GM04503 (cell line): ENCODE data around the gene FASN.
"Not testable (repeated sequence)": the region's sequence is repeated elsewhere in the genome, so short reads cannot be mapped to it uniquely, and the experiment has no call there.

Experiments
- DNase-seq: peaks from one replicate; pipeline ENCODE4 v3.0.0-alpha.2; 2012; ENCODE audit warnings: low read depth

The FASN gene

DNA sequence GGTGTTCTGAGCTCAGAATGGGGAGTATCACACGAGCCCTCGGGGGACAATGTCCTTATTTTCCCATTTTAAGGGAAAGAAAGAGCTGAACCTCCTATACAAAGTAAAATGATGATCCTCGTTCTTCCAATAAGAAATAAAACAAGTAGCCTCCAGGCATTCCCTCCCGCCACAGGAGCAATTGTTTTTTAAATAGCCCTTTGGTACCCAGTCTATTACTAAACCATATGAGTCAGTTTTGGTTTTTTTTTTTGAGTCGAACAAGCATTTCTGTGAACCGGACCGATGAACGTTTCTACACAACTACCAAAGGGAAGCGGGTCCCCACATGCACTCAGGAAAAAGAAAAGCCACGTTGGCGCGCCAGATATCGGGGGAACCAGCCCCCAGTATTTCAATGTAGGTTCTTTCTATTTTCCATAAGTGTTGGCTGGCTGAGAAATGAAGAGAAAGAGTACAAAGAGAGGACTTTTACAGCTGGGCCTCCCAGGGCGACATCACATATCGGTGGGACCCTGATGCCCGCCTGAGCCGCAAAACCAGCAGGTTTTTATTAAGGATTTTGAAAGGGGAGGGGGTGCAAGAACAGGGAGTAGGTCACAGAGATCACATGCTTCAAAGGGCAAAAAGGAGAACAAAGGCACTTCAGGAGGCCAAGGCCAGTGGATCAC is 56.8 kb downstream of the FASN start:
- no peak for DNase-seq

DNA sequence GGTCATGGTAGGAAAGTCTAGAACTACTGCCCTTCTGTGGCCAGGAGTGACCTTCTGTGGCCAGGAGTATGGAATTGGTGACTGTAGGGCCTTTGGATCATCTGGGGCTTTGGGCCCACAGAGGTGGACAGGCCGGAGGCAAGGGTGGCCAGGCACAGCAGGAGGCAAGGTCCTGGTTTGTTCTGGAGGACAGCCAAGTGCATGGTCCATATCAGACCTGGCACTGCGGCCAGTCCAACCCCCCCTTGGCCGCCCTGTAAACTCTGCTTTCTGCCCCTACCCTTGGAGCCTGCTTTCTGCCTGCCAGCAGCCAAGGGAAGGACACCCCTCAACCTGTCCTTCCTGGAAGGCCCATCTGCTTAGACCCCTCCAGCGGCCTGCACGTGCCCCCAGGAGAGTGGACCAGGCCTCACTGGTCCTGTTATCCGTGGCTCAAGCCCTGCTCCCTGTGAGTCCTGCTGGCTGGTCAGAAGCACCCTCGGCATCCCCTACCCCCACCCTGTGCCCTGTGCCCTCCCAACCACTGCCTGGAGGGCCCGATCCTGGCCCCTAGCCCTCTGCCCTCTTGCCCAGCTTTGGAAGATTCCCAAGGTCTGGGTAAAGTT is 58.2 kb downstream of the FASN start:
- no peak for DNase-seq

DNA sequence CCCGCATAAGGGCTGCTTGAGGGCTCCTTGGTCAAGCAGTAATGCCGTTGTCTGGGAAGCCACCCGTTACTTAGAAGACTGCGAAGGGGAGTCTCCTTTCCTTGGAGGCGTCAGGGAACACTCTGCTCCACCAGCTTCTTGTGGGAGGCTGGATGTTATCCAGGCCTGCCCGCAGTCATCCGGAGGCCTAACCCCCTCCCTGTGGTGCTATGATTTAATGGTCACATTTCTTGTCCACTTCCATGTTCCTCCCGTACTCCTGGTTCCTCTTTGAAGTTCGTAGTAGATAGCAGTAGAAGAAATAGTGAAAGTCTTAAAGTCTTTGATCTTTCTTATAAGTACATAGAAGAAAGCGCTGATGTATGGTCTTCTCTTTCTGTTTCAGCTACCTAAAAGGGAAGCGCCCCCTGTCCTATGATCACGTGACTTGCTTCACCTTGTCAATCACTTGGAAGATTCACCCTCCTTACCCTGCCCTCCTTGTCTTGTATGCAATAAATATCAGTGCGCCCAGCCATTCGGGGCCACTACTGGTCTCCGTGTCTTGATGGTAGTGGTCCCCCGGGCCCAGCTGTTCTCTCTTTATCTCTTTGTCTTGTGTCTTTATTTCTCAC is 59.1 kb downstream of the FASN start:
- DNase-seq = not testable (repeated sequence)

DNA sequence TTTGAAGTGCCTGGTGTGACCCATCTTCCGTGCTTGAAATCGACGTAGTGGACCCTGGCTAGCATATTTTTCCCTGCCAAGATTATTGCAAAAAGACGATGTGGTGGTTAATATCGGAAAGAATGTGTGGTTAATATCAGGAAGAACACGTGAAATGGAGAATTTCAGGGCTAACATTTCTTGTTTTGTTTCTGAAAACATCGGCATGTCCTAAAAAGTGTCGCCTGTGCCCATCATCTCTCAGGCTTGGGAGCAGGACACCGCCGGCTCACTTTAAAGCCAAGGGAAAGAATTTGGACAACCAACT is 60.2 kb downstream of the FASN start:
- DNase-seq = no peak

- DNase-seq = peak; percentile 55
Measured at GRCh38 chr17:82037092-82037888, 60.7 kb downstream of the FASN start, which contains the start of gene DCXR. Gene DCXR, minus strand, starts transcription at chr17:82037697. Its CDS starts 15 bp downstream, at chr17:82037682.

DNA sequence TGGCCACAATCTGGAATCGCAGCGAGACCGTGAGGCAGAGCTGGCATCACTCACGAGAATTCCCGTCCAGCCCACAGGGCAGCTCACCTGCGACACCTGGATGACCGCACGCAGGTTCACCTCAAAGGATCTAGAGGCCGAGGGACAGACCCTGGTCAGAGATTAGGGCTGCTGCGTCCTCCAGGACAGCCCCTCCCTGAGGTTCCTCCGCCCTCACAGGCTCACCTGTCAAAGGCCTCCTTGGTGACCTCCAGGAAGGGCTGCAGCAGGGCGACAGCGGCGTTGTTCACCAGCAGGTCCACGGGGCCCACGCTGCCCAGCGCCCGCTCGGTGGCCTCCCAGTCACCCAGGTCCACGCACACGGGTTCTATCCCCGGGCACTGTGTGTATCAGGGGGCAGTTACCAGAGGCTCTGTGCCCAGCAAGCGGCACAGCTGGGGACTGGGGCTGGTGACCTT is 61.4 kb downstream of the FASN start:
- DNase-seq = no peak

GRCh38 chr17:82035956-82036633 is 61.9 kb downstream of the FASN start:
- no peak for DNase-seq

GRCh38 chr17:82035488-82035887 is 62.5 kb downstream of the FASN start:
- DNase-seq = no peak

GRCh38 chr17:82034371-82035011 is 63.5 kb downstream of the FASN start:
- DNase-seq = no peak

DNA sequence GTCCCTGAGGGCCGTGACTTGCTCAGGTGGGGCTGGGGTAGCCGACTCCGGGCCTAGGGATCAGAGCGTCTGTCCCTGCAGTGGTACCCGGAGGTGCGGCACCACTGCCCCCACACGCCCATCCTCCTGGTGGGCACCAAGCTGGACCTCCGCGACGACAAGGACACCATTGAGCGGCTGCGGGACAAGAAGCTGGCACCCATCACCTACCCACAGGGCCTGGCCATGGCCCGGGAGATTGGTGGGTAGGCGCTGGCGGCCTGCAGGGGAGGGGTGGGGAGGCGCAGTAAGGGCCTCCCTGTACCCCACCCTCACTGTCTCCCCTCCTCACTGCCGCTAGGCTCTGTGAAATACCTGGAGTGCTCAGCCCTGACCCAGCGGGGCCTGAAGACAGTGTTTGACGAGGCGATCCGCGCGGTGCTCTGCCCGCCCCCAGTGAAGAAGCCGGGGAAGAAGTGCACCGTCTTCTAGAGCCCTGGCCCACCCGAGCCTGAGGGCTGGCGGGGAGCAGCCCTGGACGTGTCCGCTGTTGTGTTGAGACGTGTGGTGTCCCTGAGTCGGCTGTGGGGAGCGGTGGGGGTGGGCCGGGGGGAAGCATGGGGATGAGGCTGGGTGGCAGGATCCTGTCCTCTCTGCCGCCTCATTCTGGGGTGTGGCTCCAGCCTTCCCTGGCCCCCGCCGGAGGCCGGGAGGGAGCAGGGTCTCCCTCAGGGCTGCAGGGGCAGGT is 64.5 kb downstream of the FASN start:
- no peak for DNase-seq

- DNase-seq = no peak
Measured at GRCh38 chr17:82031885-82032627, 66.0 kb downstream of the FASN start.

- DNase-seq = no peak
Measured at GRCh38 chr17:82031303-82031884, 66.6 kb downstream of the FASN start, which contains the start of gene RAC3. Gene RAC3, plus strand, starts transcription at chr17:82031678. Its CDS starts 84 bp downstream, at chr17:82031762.

GRCh38 chr17:82030470-82031302 is 67.3 kb downstream of the FASN start:
- no peak for DNase-seq

DNA sequence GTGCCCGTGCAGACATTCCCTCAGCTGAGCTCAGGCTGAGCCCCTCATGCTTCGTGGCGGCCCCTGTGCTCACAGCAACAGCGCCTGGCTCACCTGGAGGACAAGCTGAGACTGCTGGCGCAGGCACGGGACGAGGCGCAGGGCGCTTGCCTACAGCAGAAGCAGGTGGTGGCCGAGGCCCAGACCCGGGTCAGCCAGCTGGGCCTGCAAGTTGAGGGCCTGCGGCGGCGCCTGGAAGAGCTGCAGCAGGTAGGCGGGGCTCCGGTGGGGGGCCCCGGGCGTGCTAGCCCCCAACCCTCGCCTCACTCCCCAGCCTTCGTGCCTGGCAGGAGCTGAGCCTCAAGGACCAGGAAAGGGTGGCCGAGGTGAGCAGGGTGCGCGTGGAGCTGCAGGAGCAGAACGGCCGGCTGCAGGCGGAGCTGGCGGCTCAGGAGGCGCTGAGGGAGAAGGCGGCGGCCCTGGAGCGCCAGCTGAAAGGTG is 68.0 kb downstream of the FASN start:
- DNase-seq = no peak

DNA sequence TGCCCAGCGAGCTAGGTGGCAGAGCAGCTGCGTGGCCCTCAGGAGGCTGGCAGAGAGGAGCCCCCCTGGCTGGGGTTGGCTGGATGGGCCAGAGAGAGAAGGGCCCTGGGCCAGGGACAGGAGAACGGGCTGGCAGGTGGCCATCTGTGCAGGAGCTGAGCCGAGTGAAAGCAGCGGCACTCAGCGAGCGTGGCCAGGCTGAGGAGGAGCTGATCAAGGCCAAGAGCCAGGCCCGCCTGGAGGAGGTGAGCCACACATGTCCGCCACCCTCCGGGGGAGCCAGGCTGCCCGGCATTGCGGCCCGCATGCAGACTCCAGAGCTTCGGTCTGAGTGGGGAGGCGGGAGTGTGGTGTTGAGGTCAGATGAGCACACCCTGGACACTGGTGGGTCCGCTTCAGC is 68.6 kb downstream of the FASN start:
- DNase-seq = no peak

GRCh38 chr17:82028966-82029365 is 69.1 kb downstream of the FASN start:
- no peak for DNase-seq
